H1 (cell line): ENCODE results near the gene DOK1. TPM values are rescaled to one million over a fixed set of nuclear protein-coding genes. Genes with fewer than 3 reads are reported as not detected.

Experiments used
- CTCF ChIA-PET: fragments of 300-600 bp; sonication (Branson Sonifier 250); formaldehyde crosslinking; loops from one replicate; lab custom pipeline; 2021; ENCODE audit not compliant: partially characterized antibody; lab: Charles Lee
- POLR2A ChIA-PET: fragments of 300-600 bp; sonication (Branson Sonifier 250); formaldehyde crosslinking; loops from one replicate; lab custom pipeline; 2021; ENCODE audit warnings: inconsistent platforms; ENCODE audit not compliant: partially characterized antibody; lab: Charles Lee
- DNase-seq, 2 experiments: peaks; one replicate each; pipeline versions ENCODE4 v3.0.0 to v3.0.0-alpha.2; 2010 to 2022; ENCODE audit warnings: low spot score in 2 of 2, low read depth in 1 of 2, mixed read lengths in 1 of 2
- FAIRE-seq: peaks from 2 replicates; lab custom pipeline; 2011; peaks lifted over from hg19 to GRCh38; lab: Jason Lieb, UNC
- H2AFZ ChIP-seq: 2 replicates; pipeline ENCODE4 v1.8.1; 2012; ENCODE audit warnings: low read length, inconsistent platforms
- H2AK5ac ChIP-seq: 2 replicates; pipeline ENCODE4 v1.6.1; 2013; ENCODE audit warnings: low read depth, low read length
- H2BK120ac ChIP-seq: replicated peaks from 2 replicates; pipeline ENCODE3; 2013; ENCODE audit warnings: low read depth, low read length, inconsistent platforms
- H2BK12ac ChIP-seq: 2 replicates; pipeline ENCODE4 v1.6.1; 2013; ENCODE audit warnings: low read depth, low read length
- H2BK15ac ChIP-seq: 2 replicates; pipeline ENCODE4 v1.6.1; 2013; ENCODE audit warnings: low read length
- H2BK20ac ChIP-seq: 2 replicates; pipeline ENCODE4 v1.6.1; 2013; ENCODE audit warnings: low read length
- H2BK5ac ChIP-seq: 2 replicates; pipeline ENCODE4 v1.6.1; 2013; ENCODE audit warnings: low read depth, low read length
- H3K14ac ChIP-seq: 2 replicates; pipeline ENCODE4 v1.6.1; 2013; ENCODE audit warnings: inconsistent platforms; ENCODE audit not compliant: insufficient read length
- H3K18ac ChIP-seq: 2 replicates; pipeline ENCODE4 v1.6.1; 2013; ENCODE audit warnings: low read length; ENCODE audit errors: extremely low read depth
- H3K23ac ChIP-seq: 2 replicates; pipeline ENCODE4 v1.6.1; 2013; ENCODE audit warnings: inconsistent platforms; ENCODE audit not compliant: insufficient read length
- H3K23me2 ChIP-seq: 2 replicates; pipeline ENCODE4 v1.6.1; 2013; ENCODE audit warnings: low read depth, low read length
- H3K27ac ChIP-seq: 2 replicates; pipeline ENCODE4 v1.6.1; 2011; ENCODE audit warnings: low read depth, low read length, inconsistent platforms
- H3K27me3 ChIP-seq, 4 experiments: replicated peaks in 1 of 4; 1 replicate in 1 of 4; 2 replicates in 3 of 4; pipeline versions ENCODE4 v1.6.1 to v1.8.1; 2011 to 2013; ENCODE audit warnings: low read length in 3 of 4, mild to moderate bottlenecking in 3 of 4, inconsistent platforms in 2 of 4, mixed read lengths in 2 of 4, moderate library complexity in 1 of 4; ENCODE audit not compliant: control insufficient read depth in 3 of 4, insufficient read depth in 3 of 4; ENCODE audit errors: extremely low read depth in 1 of 4
- H3K36me3 ChIP-seq, 4 experiments: 2 replicates each; pipeline versions ENCODE4 v1.6.1 to v1.8.1; 2011 to 2013; ENCODE audit warnings: mild to moderate bottlenecking in 4 of 4, low read length in 3 of 4, moderate library complexity in 2 of 4, control low read depth in 1 of 4, inconsistent platforms in 1 of 4; ENCODE audit not compliant: insufficient read depth in 4 of 4, control insufficient read depth in 2 of 4
- H3K4ac ChIP-seq: replicated peaks from 2 replicates; pipeline ENCODE3; 2013; ENCODE audit warnings: low read length, low read depth, mixed read lengths, inconsistent platforms; ENCODE audit not compliant: insufficient read length
- H3K4me1 ChIP-seq, 4 experiments: replicated peaks in 1 of 4; 1 replicate in 1 of 4; 2 replicates in 3 of 4; pipeline versions ENCODE4 v1.6.1 to v1.8.1; 2011 to 2013; ENCODE audit warnings: low read length in 3 of 4, inconsistent platforms in 2 of 4, mixed read lengths in 1 of 4; ENCODE audit not compliant: insufficient read depth in 4 of 4, control insufficient read depth in 3 of 4
- H3K4me2 ChIP-seq, 2 experiments: 2 replicates each; pipeline versions ENCODE4 v1.6.1 to v1.8.1; 2011 to 2013; ENCODE audit warnings: low read depth in 2 of 2, low read length in 2 of 2, control low read depth in 1 of 2, inconsistent platforms in 1 of 2, mild to moderate bottlenecking in 1 of 2; ENCODE audit not compliant: insufficient read depth in 1 of 2
- H3K4me3 ChIP-seq, 4 experiments: fragments of 200-600, 300-600 bp in 1 of 4; sonication (generic), shearing (Covaris generic), sonication (Bioruptor Twin) in 1 of 4; 2 replicates each; pipeline versions ENCODE4 v1.5.1 to v1.8.1; 2011 to 2016; ENCODE audit warnings: low read length in 4 of 4, low read depth in 3 of 4, control low read depth in 2 of 4, inconsistent platforms in 2 of 4, mild to moderate bottlenecking in 2 of 4, mixed read lengths in 1 of 4, moderate library complexity in 1 of 4; ENCODE audit not compliant: insufficient read depth in 2 of 4; ENCODE audit errors: extremely low read depth in 1 of 4
- H3K56ac ChIP-seq: replicated peaks from 2 replicates; pipeline ENCODE3; 2013; ENCODE audit warnings: low read depth, mild to moderate bottlenecking, mixed read lengths, low read length, inconsistent platforms; ENCODE audit not compliant: insufficient read length
- H3K79me1 ChIP-seq: 2 replicates; pipeline ENCODE4 v1.6.1; 2013; ENCODE audit warnings: low read depth, low read length, control low read depth
- H3K79me2 ChIP-seq, 2 experiments: 2 replicates each; pipeline versions ENCODE4 v1.6.1 to v1.8.1; 2012 to 2013; ENCODE audit warnings: low read length in 2 of 2, mild to moderate bottlenecking in 2 of 2, inconsistent platforms in 1 of 2; ENCODE audit not compliant: insufficient read depth in 2 of 2, control insufficient read depth in 1 of 2
- H3K9ac ChIP-seq, 4 experiments: replicated peaks in 1 of 4; 1 replicate in 1 of 4; 2 replicates in 3 of 4; pipeline versions ENCODE4 v1.6.1 to v1.8.1; 2011 to 2013; ENCODE audit warnings: low read depth in 3 of 4, low read length in 3 of 4, control low read depth in 2 of 4, mild to moderate bottlenecking in 2 of 4, moderate library complexity in 2 of 4, inconsistent platforms in 1 of 4; ENCODE audit errors: extremely low read depth in 1 of 4
- H3K9me3 ChIP-seq, 2 experiments: 2 replicates each; pipeline versions ENCODE4 v1.6.1 to v1.8.1; 2012 to 2013; ENCODE audit warnings: mild to moderate bottlenecking in 2 of 2, moderate library complexity in 2 of 2, control low read depth in 1 of 2, inconsistent platforms in 1 of 2, low read depth in 1 of 2, low read length in 1 of 2, mixed read lengths in 1 of 2; ENCODE audit not compliant: insufficient read depth in 2 of 2
- H4K20me1 ChIP-seq, 2 experiments: replicated peaks in 1 of 2; 2 replicates each; pipeline versions ENCODE3 to v1.8.1; 2011 to 2013; ENCODE audit warnings: inconsistent platforms in 2 of 2, low read length in 2 of 2, mild to moderate bottlenecking in 1 of 2; ENCODE audit not compliant: insufficient read depth in 2 of 2, control insufficient read depth in 1 of 2
- H4K5ac ChIP-seq: 2 replicates; pipeline ENCODE4 v1.6.1; 2013; ENCODE audit warnings: low read length, low read depth, mixed read lengths, inconsistent platforms; ENCODE audit not compliant: insufficient read length
- H4K8ac ChIP-seq: 2 replicates; pipeline ENCODE4 v1.8.0; 2013; ENCODE audit warnings: mild to moderate bottlenecking, moderate library complexity, low read length, inconsistent platforms; ENCODE audit not compliant: insufficient read depth; ENCODE audit errors: extremely low read depth
- H4K91ac ChIP-seq: replicated peaks from 2 replicates; pipeline ENCODE3; 2013; ENCODE audit warnings: low read length, mixed read lengths, inconsistent platforms; ENCODE audit not compliant: insufficient read length
- SAP30 ChIP-seq: fragments of 300-600 bp; sonication (generic); IDR thresholded peaks from 2 replicates; pipeline ENCODE4 v1.7.1; 2012; ENCODE audit warnings: low read length, moderate library complexity, mild to moderate bottlenecking, inconsistent platforms; ENCODE audit not compliant: insufficient read depth, insufficient replicate concordance
- TEAD4 ChIP-seq: IDR thresholded peaks from 2 replicates; pipeline ENCODE4 v1.6.1; 2012; ENCODE audit warnings: low read depth, low read length, inconsistent platforms, mixed read lengths
- WGBS, 2 experiments: shearing (Covaris generic) in 1 of 2; methylation state at CpG; one replicate each; pipeline versions ENCODE4 v1.1.6 to v1.1.7; 2013 to 2015; ENCODE audit warnings: low lambda C conversion rate in 2 of 2, mixed read lengths in 2 of 2, inconsistent platforms in 1 of 2, low coverage in 1 of 2, missing lambda C conversion rate in 1 of 2; ENCODE audit not compliant: insufficient replicate concordance in 2 of 2, insufficient coverage in 1 of 2, insufficient read length in 1 of 2; ENCODE audit errors: extremely low coverage in 1 of 2, missing lambda C conversion rate in 1 of 2; 5-methylcytosine and 5-hydroxymethylcytosine counted together
- polyA plus RNA-seq, 7 experiments: library from polyadenylated mRNA; depleted of rRNA in 3 of 7; stranded (reverse) in 5 of 7; unstranded in 2 of 7; fragments of >200 nt in 5 of 7; fragments of 200-250 nt in 2 of 7; gene quantifications; 1 replicate in 5 of 7; 2 replicates in 1 of 7; 4 replicates in 1 of 7; pipeline versions ENCODE4 v1.2.1 to v1.2.3, GENCODE V29; 2011 to 2013; ENCODE audit warnings: missing spikeins in 2 of 7, mixed read lengths in 2 of 7
- total RNA-seq: library from RNA; stranded (reverse); fragmentation: NEBNext Ultra II Directional; extraction: Animal tissue kit (Norgen Biotek cat#: 25700); gene quantifications from 2 replicates; pipeline ENCODE4 v1.2.1, GENCODE V29; 2021

The DOK1 gene
- total and polyA plus RNA-seq, 2 of the 8 experiments (the other 6 are each of a cell fraction or from before 2014, with no cell fraction given) = 11.0 to 14.3 TPM

- H3K4me1 ChIP-seq = no peaks in the 10 kb centered on the region; a peak in 1 of 7 replicates
- no peak overlapping the region for H2BK5ac ChIP-seq
- 93% methylated on average over 5 of the region's 5 CpGs; no CpG with 5 or more reads in 1 of the 2 experiments for WGBS, 2 experiments
- no peak overlapping the region for H3K56ac ChIP-seq
- no peak for FAIRE-seq
- H2BK15ac ChIP-seq = no peak overlapping the region
- ChIA-PET CTCF (interaction anchor here (0.6 to 2.1 kb wide), 4 partner anchors 36 to 101 kb away, joined by 3 to 4 read pairs (median 4); no protein-coding TSS in a partner anchor), POLR2A (interaction anchor here (1.3 to 2.9 kb wide), 3 partner anchors 8 to 10 kb away, joined by 4 to 19 read pairs (median 12); partner anchors contain the start of genes AUP1 and HTRA2)
- no peak overlapping the region for H3K23ac ChIP-seq
- H2AK5ac ChIP-seq = no peak overlapping the region
- H3K9me3 ChIP-seq = no peaks in the 10 kb centered on the region
- H3K79me1 ChIP-seq = no peaks in the 10 kb centered on the region
- no peak overlapping the region for H2BK120ac ChIP-seq
- no peaks in the 10 kb centered on the region; the same call in 1 of the 2 replicates for H3K23me2 ChIP-seq
- no peak for DNase-seq
- H4K5ac ChIP-seq = no peak overlapping the region
- H3K9ac ChIP-seq = no peak overlapping the region
- no peak overlapping the region for H3K14ac ChIP-seq
- H2BK12ac ChIP-seq = no peak overlapping the region
- H3K4me3 ChIP-seq = no peak overlapping the region
- H3K27me3 ChIP-seq = peaks cover 0 to 1% (median 0%) of the 10 kb centered on the region in 4 experiments; a peak in 1 of 7 replicates
- H3K79me2 ChIP-seq = no peaks in the 10 kb centered on the region
- H3K4me2 ChIP-seq = no peak overlapping the region
- H4K8ac ChIP-seq = no peak overlapping the region
- H4K20me1 ChIP-seq = peaks cover 5% of the 10 kb centered on the region in 2 experiments
- no peaks in the 10 kb centered on the region for H3K36me3 ChIP-seq
- H3K18ac ChIP-seq = no peak overlapping the region
- H2BK20ac ChIP-seq = no peak overlapping the region
- no peak overlapping the region for H2AFZ ChIP-seq
- H3K27ac ChIP-seq = no peak overlapping the region
- TF ChIP-seq TEAD4 (no peak), SAP30 (no peak)
- no peak overlapping the region for H3K4ac ChIP-seq
- no peak overlapping the region for H4K91ac ChIP-seq
Observed at GRCh38 chr2:74540291-74540690, 14.2 kb upstream of the DOK1 start.
